Neural progenitor cell (in vitro differentiated cells): ENCODE data around the gene KNDC1. TPM values are rescaled to one million over a fixed set of nuclear protein-coding genes. Genes with fewer than 3 reads are reported as not detected.
A peak's percentile ranks its signal among the peaks of the same experiment; 100 is the strongest.

Source experiments
- DNase-seq: peaks from one replicate; pipeline ENCODE4 v3.0.0-alpha.2; 2016; ENCODE audit warnings: low spot score
- H2AFZ ChIP-seq: fragments of 200-600 bp; sonication (generic); replicated peaks from 2 replicates; pipeline ENCODE4 v1.6.1; 2016; ENCODE audit warnings: antibody characterized with exemption
- H3F3A ChIP-seq: fragments of 200-600 bp; sonication (generic); 2 replicates; pipeline ENCODE4 v1.6.1; 2016; ENCODE audit warnings: antibody characterized with exemption, low read depth
- H3K27ac ChIP-seq: fragments of 200-600 bp; sonication (generic); 2 replicates; pipeline ENCODE4 v1.5.1; 2016; ENCODE audit warnings: mild to moderate bottlenecking
- H3K27me3 ChIP-seq: fragments of 200-600 bp; sonication (generic); 2 replicates; pipeline ENCODE4 v1.6.1; 2016; ENCODE audit warnings: mild to moderate bottlenecking, moderate library complexity
- H3K36me3 ChIP-seq: fragments of 200-600 bp; sonication (generic); 2 replicates; pipeline ENCODE4 v1.5.1; 2016
- H3K4me1 ChIP-seq: fragments of 200-600 bp; sonication (generic); 2 replicates; pipeline ENCODE4 v1.6.1; 2016; ENCODE audit warnings: mixed run types
- H3K4me2 ChIP-seq: fragments of 200-600 bp; sonication (generic); 2 replicates; pipeline ENCODE4 v1.6.1; 2016
- H3K4me3 ChIP-seq: fragments of 200-600 bp; sonication (generic); 2 replicates; pipeline ENCODE4 v1.5.1; 2016
- H3K79me2 ChIP-seq: fragments of 200-600 bp; sonication (generic); 2 replicates; pipeline ENCODE4 v1.6.1; 2016; ENCODE audit warnings: low read depth
- H3K9ac ChIP-seq: fragments of 200-600 bp; sonication (generic); 2 replicates; pipeline ENCODE4 v1.6.1; 2016
- H3K9me3 ChIP-seq: fragments of 200-600 bp; sonication (generic); 2 replicates; pipeline ENCODE4 v1.5.1; 2016; ENCODE audit warnings: low read depth
- H4K20me1 ChIP-seq: fragments of 200-600 bp; sonication (generic); 2 replicates; pipeline ENCODE4 v1.6.1; 2016; ENCODE audit warnings: low read depth
- H3K27ac Mint-ChIP-seq: 3 replicates; pipeline ENCODE4 v1.8.0; 2021; ENCODE audit warnings: mixed read lengths
- H3K27me3 Mint-ChIP-seq: 2 replicates; pipeline ENCODE4 v1.8.0; 2022; ENCODE audit warnings: low read depth, mild to moderate bottlenecking, inconsistent platforms, moderate library complexity, mixed read lengths; ENCODE audit not compliant: insufficient read depth
- H3K36me3 Mint-ChIP-seq: 3 replicates; pipeline ENCODE4 v1.8.0; 2021; ENCODE audit warnings: mixed read lengths
- H3K4me1 Mint-ChIP-seq: 3 replicates; pipeline ENCODE4 v1.8.0; 2021; ENCODE audit warnings: mixed read lengths
- H3K4me3 Mint-ChIP-seq: 3 replicates; pipeline ENCODE4 v1.8.0; 2021; ENCODE audit warnings: mild to moderate bottlenecking, moderate library complexity, mixed read lengths
- H3K9me3 Mint-ChIP-seq: 3 replicates; pipeline ENCODE4 v1.8.0; 2020; ENCODE audit warnings: mixed read lengths
- EZH2 ChIP-seq: fragments of 200-600 bp; sonication (generic); IDR thresholded peaks from 2 replicates; pipeline ENCODE4 v1.6.1; 2017; ENCODE audit warnings: antibody characterized with exemption, mild to moderate bottlenecking, moderate library complexity
- EZH2phosphoT487 ChIP-seq: fragments of 200-600 bp; sonication (generic); IDR thresholded peaks from 2 replicates; pipeline ENCODE4 v1.6.1; 2017; ENCODE audit warnings: antibody characterized with exemption
- total RNA-seq: library from RNA; depleted of rRNA; stranded (reverse); fragments of >200 nt; gene quantifications from 2 replicates; pipeline ENCODE4 v1.2.3, GENCODE V29; 2015; ENCODE audit warnings: low replicate concordance
- TF ChIP-seq, protein P1 (sequence below): fragments of 200-600 bp; sonication (generic); IDR thresholded peaks from 2 replicates; pipeline ENCODE4 v1.5.1; 2017; ENCODE audit warnings: antibody characterized with exemption, mild to moderate bottlenecking

The KNDC1 gene
- total RNA-seq, 1 donor from 2014 or later, result 1.8 TPM

DNA sequence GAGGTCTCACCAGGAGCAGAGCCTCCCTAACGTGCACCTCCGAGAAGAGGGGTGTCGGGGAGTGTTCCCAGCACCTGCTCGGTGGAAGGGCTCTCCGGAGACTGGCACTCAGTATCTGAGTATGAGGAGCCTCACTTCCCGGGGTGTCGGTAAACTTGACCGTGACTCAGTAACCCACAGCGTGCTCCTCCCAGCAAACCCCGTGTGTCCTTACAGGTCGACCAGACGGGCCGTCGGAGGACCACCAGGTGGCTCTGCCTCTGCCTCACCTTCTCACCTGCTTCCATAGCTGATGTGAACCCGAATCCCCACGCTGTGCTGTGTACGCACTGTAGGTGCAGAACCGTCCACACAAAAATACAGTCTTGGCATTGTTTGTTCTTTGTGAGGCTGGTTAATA lies 29.0 kb upstream of the KNDC1 start:
- Histone ChIP-seq H2AFZ (no peak overlapping the region), H3K27me3 (no peaks in the 10 kb centered on the region), H3K79me2 (no peaks in the 10 kb centered on the region), H3K36me3 (no peaks in the 10 kb centered on the region), H3K4me1 (no peaks in the 10 kb centered on the region), H3K27ac (no peak overlapping the region), H3F3A (no peaks in the 10 kb centered on the region), H3K4me2 (no peak overlapping the region), H3K4me3 (no peak overlapping the region), H3K9ac (no peak overlapping the region), H3K9me3 (no peaks in the 10 kb centered on the region), H4K20me1 (no peaks in the 10 kb centered on the region)
- no peak overlapping the region for H3K4me3 Mint-ChIP-seq
- DNase-seq, result no peak
- no peak for TF ChIP-seq EZH2
- TF ChIP-seq EZH2phosphoT487, result no peak
- TF ChIP-seq, protein P1, sequence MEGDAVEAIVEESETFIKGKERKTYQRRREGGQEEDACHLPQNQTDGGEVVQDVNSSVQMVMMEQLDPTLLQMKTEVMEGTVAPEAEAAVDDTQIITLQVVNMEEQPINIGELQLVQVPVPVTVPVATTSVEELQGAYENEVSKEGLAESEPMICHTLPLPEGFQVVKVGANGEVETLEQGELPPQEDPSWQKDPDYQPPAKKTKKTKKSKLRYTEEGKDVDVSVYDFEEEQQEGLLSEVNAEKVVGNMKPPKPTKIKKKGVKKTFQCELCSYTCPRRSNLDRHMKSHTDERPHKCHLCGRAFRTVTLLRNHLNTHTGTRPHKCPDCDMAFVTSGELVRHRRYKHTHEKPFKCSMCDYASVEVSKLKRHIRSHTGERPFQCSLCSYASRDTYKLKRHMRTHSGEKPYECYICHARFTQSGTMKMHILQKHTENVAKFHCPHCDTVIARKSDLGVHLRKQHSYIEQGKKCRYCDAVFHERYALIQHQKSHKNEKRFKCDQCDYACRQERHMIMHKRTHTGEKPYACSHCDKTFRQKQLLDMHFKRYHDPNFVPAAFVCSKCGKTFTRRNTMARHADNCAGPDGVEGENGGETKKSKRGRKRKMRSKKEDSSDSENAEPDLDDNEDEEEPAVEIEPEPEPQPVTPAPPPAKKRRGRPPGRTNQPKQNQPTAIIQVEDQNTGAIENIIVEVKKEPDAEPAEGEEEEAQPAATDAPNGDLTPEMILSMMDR, result no peak
- H3K27me3 Mint-ChIP-seq, result peaks cover 12% of the 10 kb centered on the region
- H3K36me3 Mint-ChIP-seq, result no peaks in the 10 kb centered on the region
- H3K9me3 Mint-ChIP-seq, result no peaks in the 10 kb centered on the region
- H3K4me1 Mint-ChIP-seq, result peaks cover 5% of the 10 kb centered on the region
- H3K27ac Mint-ChIP-seq, result no peak overlapping the region

DNA sequence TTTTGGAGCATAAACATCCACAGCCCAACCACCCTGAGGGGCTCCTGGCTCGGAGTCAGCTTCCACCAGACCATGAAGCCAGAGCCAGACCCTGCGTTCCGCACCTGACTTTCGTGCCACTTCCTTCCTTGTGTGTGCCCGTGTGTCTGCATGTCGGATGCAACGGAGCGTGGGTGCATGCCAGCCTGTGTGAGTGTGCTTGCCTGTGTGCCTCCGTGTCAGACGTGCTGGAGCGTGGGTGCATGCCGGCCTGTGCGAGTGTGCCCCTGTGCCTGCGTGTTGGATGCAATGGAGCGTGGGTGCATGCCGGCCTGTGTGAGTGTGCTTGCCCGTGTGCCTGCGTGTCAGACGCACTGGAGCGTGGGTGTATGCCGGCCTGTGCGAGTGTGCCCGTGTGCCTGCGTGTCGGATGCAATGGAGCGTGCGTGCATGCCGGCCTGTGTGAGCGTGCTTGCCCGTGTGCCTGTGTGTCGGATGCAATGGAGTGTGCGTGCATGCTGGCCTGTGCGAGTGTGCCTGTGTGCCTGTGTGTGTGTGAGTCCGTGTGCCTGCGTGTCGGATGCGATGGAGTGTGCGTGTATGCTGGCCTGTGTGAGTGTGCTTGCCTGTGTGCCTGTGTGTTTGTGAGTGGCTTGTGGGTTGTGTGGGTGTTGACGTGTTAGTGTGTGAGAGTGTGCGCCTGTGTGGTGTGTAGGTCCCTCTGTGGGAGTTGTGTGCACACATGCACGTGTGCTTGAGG lies 28.1 kb upstream of the KNDC1 start:
- Histone ChIP-seq H2AFZ (no peak overlapping the region), H3K79me2 (no peaks in the 10 kb centered on the region), H3K36me3 (no peaks in the 10 kb centered on the region), H3F3A (no peaks in the 10 kb centered on the region), H3K9me3 (no peaks in the 10 kb centered on the region), H3K4me2 (no peak overlapping the region), H3K9ac (no peak overlapping the region), H3K27ac (no peak overlapping the region), H3K4me1 (no peaks in the 10 kb centered on the region), H4K20me1 (no peaks in the 10 kb centered on the region), H3K27me3 (no peaks in the 10 kb centered on the region), H3K4me3 (no peak overlapping the region)
- no peak overlapping the region for H3K4me3 Mint-ChIP-seq
- H3K9me3 Mint-ChIP-seq, result no peaks in the 10 kb centered on the region
- H3K36me3 Mint-ChIP-seq, result no peaks in the 10 kb centered on the region
- H3K27me3 Mint-ChIP-seq, result peaks cover 10% of the 10 kb centered on the region
- peaks cover 5% of the 10 kb centered on the region for H3K4me1 Mint-ChIP-seq
- no peak for DNase-seq
- TF ChIP-seq EZH2phosphoT487 (no peak), EZH2 (no peak)
- TF ChIP-seq, protein P1, result no peak
- H3K27ac Mint-ChIP-seq, result peak overlapping the region; percentile 27

DNA sequence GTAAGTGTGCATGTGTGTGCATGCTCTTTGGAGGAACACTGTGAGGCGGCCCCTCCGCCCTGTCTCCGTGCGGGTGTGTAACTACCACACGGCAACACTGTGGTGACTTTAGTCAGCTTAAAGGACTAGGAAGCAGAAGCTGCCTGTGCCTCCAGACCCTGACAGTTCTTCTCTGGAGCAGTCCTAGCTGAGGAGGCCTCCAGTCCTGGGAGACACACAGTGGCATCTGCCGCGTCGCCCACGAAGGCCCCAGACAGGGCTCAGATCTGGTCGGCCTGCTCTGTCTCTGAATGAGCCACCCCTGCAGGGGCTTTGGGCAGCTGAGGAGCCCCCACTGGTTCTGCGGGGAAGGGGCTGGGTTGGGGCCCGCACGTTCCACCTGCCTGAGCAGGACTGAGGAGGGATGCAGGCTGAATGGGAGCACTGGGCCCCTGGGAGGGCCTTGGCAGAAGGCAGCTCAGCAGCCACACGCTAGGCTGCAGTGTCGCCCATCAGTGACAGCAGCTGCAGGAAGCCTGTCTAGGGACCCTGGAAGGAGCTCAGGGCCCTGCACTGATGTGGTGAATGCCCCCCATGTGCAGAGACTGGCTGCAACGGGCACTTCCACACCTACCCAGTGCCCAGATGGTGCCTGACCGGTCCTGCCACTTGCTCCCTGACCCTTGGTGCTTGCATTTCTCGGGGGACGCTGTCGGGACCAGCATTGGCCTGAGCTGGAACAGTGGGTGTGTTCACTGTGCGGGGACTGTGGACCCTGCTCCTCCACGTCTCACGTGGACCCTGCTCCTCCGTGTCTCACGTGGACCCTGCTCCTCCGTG lies 27.3 kb upstream of the KNDC1 start:
- peak overlapping the region; percentile 69 for H3K4me3 Mint-ChIP-seq
- no peak overlapping the region for H3K9ac ChIP-seq
- no peaks in the 10 kb centered on the region for H3K4me1 ChIP-seq
- H3K27me3 ChIP-seq, result no peaks in the 10 kb centered on the region
- H3F3A ChIP-seq, result no peaks in the 10 kb centered on the region
- H3K4me2 ChIP-seq, result no peak overlapping the region
- H3K36me3 Mint-ChIP-seq, result no peaks in the 10 kb centered on the region
- peak overlapping the region; percentile 27 for H3K27ac Mint-ChIP-seq
- H3K79me2 ChIP-seq, result no peaks in the 10 kb centered on the region
- peaks cover 10% of the 10 kb centered on the region for H3K27me3 Mint-ChIP-seq
- no peaks in the 10 kb centered on the region for H3K9me3 ChIP-seq
- no peaks in the 10 kb centered on the region for H3K36me3 ChIP-seq
- no peaks in the 10 kb centered on the region for H4K20me1 ChIP-seq
- no peak for DNase-seq
- TF ChIP-seq EZH2phosphoT487, result no peak
- no peak for TF ChIP-seq EZH2
- TF ChIP-seq, protein P1, result no peak
- no peak overlapping the region for H3K4me3 ChIP-seq
- no peak overlapping the region for H2AFZ ChIP-seq
- H3K27ac ChIP-seq, result no peak overlapping the region
- H3K4me1 Mint-ChIP-seq, result peaks cover 5% of the 10 kb centered on the region
- H3K9me3 Mint-ChIP-seq, result no peaks in the 10 kb centered on the region
